Stimulated activated CD8-positive, alpha-beta memory T cell treated with anti-CD3 and anti-CD28 coated beads, Interleukin-12 subunit alpha, Interleukin-12 subunit beta, amount 100 ng/mL, for 24 hours (primary cell): ENCODE results near the gene CEP95.

Experiments used
- DNase-seq: peaks from one replicate; pipeline ENCODE4 v3.0.0-alpha.2; 2020; ENCODE audit errors: extremely low read depth

CEP95 gene

GRCh38 chr17:64520359-64520758 lies 13.6 kb downstream of the CEP95 start:
- no peak for DNase-seq

- DNase-seq: no peak
These were observed 21.1 kb downstream of the CEP95 start for GRCh38 chr17:64527914-64528313.

- no peak for DNase-seq
These were observed 22.4 kb downstream of the CEP95 start for GRCh38 chr17:64529221-64529620.

GRCh38 chr17:64531955-64532371 lies 25.2 kb downstream of the CEP95 start:
- DNase-seq: no peak

- no peak for DNase-seq
These were observed 25.6 kb downstream of the CEP95 start for GRCh38 chr17:64532409-64532808.

- DNase-seq: no peak
These were observed 27.0 kb downstream of the CEP95 start for GRCh38 chr17:64533784-64534183.

GRCh38 chr17:64534187-64534586 lies 27.4 kb downstream of the CEP95 start:
- no peak for DNase-seq

GRCh38 chr17:64535357-64535756 lies 28.6 kb downstream of the CEP95 start:
- DNase-seq: no peak

- DNase-seq: no peak
These were observed 30.1 kb downstream of the CEP95 start for GRCh38 chr17:64536913-64537312.

GRCh38 chr17:64537488-64537887 lies 30.7 kb downstream of the CEP95 start:
- no peak for DNase-seq

- no peak for DNase-seq
These were observed 31.8 kb downstream of the CEP95 start for GRCh38 chr17:64538508-64539130.

GRCh38 chr17:64540118-64540776 lies 33.5 kb downstream of the CEP95 start:
- DNase-seq: no peak

GRCh38 chr17:64544742-64545141 lies 38.0 kb downstream of the CEP95 start:
- no peak for DNase-seq

- DNase-seq: no peak
These were observed 39.9 kb downstream of the CEP95 start for GRCh38 chr17:64546716-64547115.

- no peak for DNase-seq
These were observed 40.5 kb downstream of the CEP95 start for GRCh38 chr17:64547319-64547718.

- no peak for DNase-seq
These were observed 44.7 kb downstream of the CEP95 start for GRCh38 chr17:64551461-64551860.

- DNase-seq: no peak
These were observed 47.4 kb downstream of the CEP95 start for GRCh38 chr17:64554028-64554637.

- no peak for DNase-seq
These were observed 48.5 kb downstream of the CEP95 start for GRCh38 chr17:64555281-64555680.

GRCh38 chr17:64564098-64564497 lies 57.3 kb downstream of the CEP95 start:
- DNase-seq: no peak

GRCh38 chr17:64565563-64565962 lies 58.8 kb downstream of the CEP95 start:
- no peak for DNase-seq

- DNase-seq: no peak
These were observed 65.0 kb downstream of the CEP95 start for GRCh38 chr17:64571746-64572145.

GRCh38 chr17:64572682-64573154 lies 65.9 kb downstream of the CEP95 start:
- DNase-seq: no peak

- no peak for DNase-seq
These were observed 66.4 kb downstream of the CEP95 start for GRCh38 chr17:64573214-64573613.
